ENCODE results near the gene WFIKKN1. TPM values are rescaled to one million over a fixed set of nuclear protein-coding genes. Genes with fewer than 3 reads are reported as not detected.

The WFIKKN1 gene
- 12.3 to 18.6 TPM (median 17.3 TPM) in 3 replicates for total RNA-seq (2021)
- percentile 44 among the genes with signal in this experiment for Bru-seq, nascent RNA
- long read RNA-seq, experiment 1, full-length matches to known transcripts, result 63 of 63 reads
- long read RNA-seq, experiment 1, partial matches to known transcripts, result 0 of 63 reads
- long read RNA-seq, experiment 1, other reads (novel, unspliced or antisense), result 0 of 63 reads
- long read RNA-seq, experiment 2, full-length matches to known transcripts, result 47 of 49 reads
- long read RNA-seq, experiment 2, partial matches to known transcripts, result 0 of 49 reads
- long read RNA-seq, experiment 2, other reads (novel, unspliced or antisense), result 2 of 49 reads
- long read RNA-seq, experiment 3, full-length matches to known transcripts, result 2 of 2 reads
- long read RNA-seq, experiment 3, partial matches to known transcripts, result 0 of 2 reads
- long read RNA-seq, experiment 3, other reads (novel, unspliced or antisense), result 0 of 2 reads

- H3K4me3 Mint-ChIP-seq, result peak within 1 kb of the TSS; percentile 59
- DNase-seq (ENCODE audit: low spot score) (peak; percentile 85), ATAC-seq (peak; percentile 83)
- H3K9me3 Mint-ChIP-seq, result no peaks in the 10 kb centered on the region
- ChIA-PET POLR2A (no interaction called here), CTCF (interaction anchor here (0.9 to 2.7 kb wide), 7 partner anchors 9 to 64 kb away, joined by 3 to 18 read pairs (median 4); partner anchors contain the start of genes NHLRC4, RHBDL1 and WDR90)
- H3K4me1 Mint-ChIP-seq, result peaks cover 18% of the 10 kb centered on the region
- peaks cover 3% of the 10 kb centered on the region; the same call in 1 of the 2 replicates for H3K36me3 Mint-ChIP-seq
- H3K27ac Mint-ChIP-seq, result peak within 1 kb of the TSS; percentile 41
- no peaks in the 10 kb centered on the region for H3K27me3 Mint-ChIP-seq (ENCODE audit: low read depth)
- TF ChIP-seq ZNF671 (CRISPR knock-in tag; IDR thresholded peaks at IDR 0.05) (no peak), ZSCAN18 (CRISPR knock-in tag; IDR thresholded peaks at IDR 0.05) (no peak), GTF2I (CRISPR knock-in tag; conservative IDR thresholded peaks at IDR 0.05) (no peak), ZNF512 (CRISPR knock-in tag; IDR thresholded peaks at IDR 0.05; ENCODE audit: borderline replicate concordance) (no peak), GRHL2 (CRISPR knock-in tag; IDR thresholded peaks at IDR 0.05; ENCODE audit: insufficient replicate concordance, severe bottlenecking) (no peak), USF1 (CRISPR knock-in tag; IDR thresholded peaks at IDR 0.05) (peak; percentile 8; the same call in 1 of the 2 replicates), CTCF (IDR thresholded peaks at IDR 0.05) (no peak), NR3C1 (CRISPR knock-in tag; conservative IDR thresholded peaks at IDR 0.05; ENCODE audit: low read depth) (0 out of 2 replicates have a peak, but pooled peaks have one; percentile 21), SMAD3 (CRISPR knock-in tag; IDR thresholded peaks at IDR 0.05; ENCODE audit: borderline replicate concordance) (no peak), ZBTB21 (CRISPR knock-in tag; IDR thresholded peaks at IDR 0.05; ENCODE audit: borderline replicate concordance) (no peak), E2F4 (CRISPR knock-in tag; IDR thresholded peaks at IDR 0.05; ENCODE audit: borderline replicate concordance, low read depth) (no peak), NFE2L1 (CRISPR knock-in tag; IDR thresholded peaks at IDR 0.05) (no peak), ZNF396 (CRISPR knock-in tag; IDR thresholded peaks at IDR 0.05; ENCODE audit: borderline replicate concordance) (no peak), SMAD4 (CRISPR knock-in tag; IDR thresholded peaks at IDR 0.05) (no peak), PREB (CRISPR knock-in tag; IDR thresholded peaks at IDR 0.05; ENCODE audit: borderline replicate concordance) (no peak), CREM (CRISPR knock-in tag; IDR thresholded peaks at IDR 0.05) (no peak), ATF1 (CRISPR knock-in tag; IDR thresholded peaks at IDR 0.05) (no peak), SOX15 (CRISPR knock-in tag; IDR thresholded peaks at IDR 0.05) (no peak), ZNF423 (CRISPR knock-in tag; IDR thresholded peaks at IDR 0.05) (peak; percentile 48; the same call in 1 of the 2 replicates), ZNF425 (CRISPR knock-in tag; conservative IDR thresholded peaks at IDR 0.05) (no peak), ZNF317 (CRISPR knock-in tag; IDR thresholded peaks at IDR 0.05; ENCODE audit: borderline replicate concordance, low read depth) (no peak), AR (CRISPR knock-in tag; IDR thresholded peaks at IDR 0.05) (no peak)
Measured at GRCh38 chr16:630815-631405, at the start of gene WFIKKN1. TSS of gene WFIKKN1 (plus strand) at chr16:630985. CDS start at chr16:631254, 269 bp downstream.
